ENCODE measurements around the gene DAND5.
"Not testable (repeated sequence)": the region's sequence is repeated elsewhere in the genome, so short reads cannot be mapped to it uniquely, and the experiment has no call there.

DAND5 gene

DNA sequence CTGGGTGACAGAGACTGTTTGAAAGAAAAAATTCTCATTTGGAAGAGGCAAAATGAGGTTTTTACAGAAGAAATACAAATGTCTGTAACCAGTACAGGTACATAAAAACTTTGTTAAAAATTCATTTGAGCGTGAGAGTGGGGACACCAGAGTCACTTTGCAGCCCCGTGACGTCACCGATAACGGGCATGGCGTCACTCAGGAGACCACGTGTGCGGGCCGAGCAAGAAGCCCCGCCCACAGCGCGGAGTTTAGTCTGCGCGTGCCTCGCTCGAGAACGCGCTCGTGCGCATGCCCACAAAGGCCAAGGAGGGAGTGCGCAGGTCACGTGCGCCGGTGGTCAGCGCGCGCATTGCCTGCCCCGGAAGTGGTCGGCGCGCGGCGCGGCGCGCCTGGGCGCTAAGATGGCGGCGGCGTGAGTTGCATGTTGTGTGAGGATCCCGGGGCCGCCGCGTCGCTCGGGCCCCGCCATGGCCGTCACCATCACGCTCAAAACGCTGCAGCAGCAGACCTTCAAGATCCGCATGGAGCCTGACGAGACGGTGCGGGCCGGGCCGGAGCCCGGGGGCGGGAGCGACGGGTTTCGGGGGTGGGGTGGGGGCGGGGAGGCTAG, 23.8 kb upstream of the DAND5 start, which contains the start of gene RAD23A:
Gene RAD23A (plus strand): TSS at position 384 of the 613 bp plus-strand sequence. CDS start 87 bp downstream, at position 471.
- peak; percentile 95 for DNase-seq (ENCODE audit: low read depth)

DNA sequence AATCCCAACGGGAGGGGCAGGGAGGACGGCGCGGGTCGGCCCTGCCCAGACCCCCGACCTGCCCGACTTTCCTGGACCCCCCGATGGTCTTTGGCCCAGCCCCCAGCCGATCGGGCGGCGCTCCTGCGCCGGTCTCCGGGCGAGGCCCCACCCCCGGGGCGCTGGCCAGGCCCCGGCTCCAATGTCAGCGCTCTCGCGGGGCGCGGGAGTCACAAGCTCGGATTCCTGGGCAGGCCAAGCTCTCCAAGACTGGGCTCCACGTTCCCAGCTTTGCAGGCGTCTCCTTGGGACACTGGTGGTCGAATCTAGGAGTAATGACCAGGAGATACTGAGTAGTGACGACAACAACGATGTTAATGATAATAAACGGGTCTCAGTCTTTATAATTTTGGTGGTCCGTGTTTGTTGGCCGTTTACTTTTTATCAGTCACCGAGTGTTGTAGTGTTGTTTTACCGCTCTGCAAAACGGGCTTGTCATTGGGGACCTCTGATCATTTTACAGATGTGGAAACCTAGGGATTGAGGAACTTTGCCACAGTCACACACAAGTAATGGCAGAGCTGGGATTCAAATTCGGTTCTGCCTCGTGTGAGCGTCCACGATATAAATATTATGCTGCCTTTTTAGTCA, 23.2 kb upstream of the DAND5 start:
- peak; percentile 62 for DNase-seq (ENCODE audit: low read depth)

DNA sequence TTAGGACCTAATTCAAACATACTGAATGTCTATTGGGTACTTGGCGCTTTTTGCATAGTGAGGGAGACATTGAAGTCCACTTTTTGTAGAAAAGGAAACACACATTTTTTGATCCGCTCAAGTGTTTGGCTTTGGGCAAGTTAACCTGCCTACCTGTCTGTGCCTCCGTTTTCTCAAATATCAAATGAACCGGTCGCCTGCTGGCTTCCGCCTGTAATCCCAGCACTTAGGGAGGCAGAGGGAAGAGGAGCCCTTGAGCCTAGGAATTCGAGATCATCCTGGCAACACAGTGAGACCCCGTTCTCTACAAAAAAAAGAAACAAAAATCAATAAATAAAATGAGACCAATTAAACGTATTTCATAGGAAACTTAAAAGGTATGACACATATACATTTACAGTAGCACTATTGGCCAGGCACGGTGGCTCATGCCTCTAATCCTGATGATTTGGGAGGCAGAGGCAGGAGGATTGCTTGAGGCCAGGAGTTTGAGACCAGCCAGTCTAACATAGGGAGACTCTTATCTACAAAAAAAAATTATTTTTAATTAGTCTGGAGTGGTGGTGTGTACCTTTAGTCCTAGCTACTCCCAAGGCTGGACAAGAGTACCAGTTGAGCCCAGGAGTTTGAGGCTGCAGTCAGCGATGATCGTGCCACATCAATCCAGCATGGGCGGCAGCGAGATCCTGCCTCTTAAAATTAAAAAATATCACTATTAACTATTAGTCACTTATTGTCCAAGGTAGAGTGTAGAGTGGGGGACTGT, 22.5 kb upstream of the DAND5 start:
- no peak for DNase-seq (ENCODE audit: low read depth)

DNA sequence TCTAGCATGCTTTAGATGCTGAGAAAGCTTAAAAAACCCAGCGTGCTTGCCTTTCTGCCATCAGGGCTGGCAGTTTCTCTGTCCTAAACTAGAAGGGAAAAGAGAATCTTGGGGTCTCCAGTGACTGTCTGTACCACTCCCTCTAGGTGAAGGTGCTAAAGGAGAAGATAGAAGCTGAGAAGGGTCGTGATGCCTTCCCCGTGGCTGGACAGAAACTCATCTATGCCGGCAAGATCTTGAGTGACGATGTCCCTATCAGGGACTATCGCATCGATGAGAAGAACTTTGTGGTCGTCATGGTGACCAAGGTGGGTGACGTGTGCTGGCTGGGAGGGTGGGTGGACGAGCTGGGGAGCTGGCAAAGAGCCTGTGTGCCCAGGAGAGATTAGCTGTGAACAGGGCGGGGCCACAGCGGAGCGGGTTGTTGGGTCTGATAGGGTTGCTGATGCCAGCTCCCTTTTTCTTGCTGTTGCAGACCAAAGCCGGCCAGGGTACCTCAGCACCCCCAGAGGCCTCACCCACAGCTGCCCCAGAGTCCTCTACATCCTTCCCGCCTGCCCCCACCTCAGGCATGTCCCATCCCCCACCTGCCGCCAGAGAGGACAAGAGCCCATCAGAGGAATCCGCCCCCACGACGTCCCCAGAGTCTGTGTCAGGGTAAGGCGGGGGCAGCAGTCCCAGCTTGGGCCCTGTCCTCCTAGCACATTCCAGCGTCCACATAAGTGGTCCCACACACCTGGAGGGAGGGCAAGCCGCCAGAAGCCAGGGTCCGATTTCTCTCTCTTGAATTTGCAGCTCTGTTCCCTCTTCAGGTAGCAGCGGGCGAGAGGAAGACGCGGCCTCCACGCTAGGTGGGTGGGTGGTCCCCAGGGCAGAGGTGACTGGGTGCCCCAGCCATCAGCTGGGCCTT, 21.4 kb upstream of the DAND5 start:
- no peak for DNase-seq (ENCODE audit: low read depth)

DNA sequence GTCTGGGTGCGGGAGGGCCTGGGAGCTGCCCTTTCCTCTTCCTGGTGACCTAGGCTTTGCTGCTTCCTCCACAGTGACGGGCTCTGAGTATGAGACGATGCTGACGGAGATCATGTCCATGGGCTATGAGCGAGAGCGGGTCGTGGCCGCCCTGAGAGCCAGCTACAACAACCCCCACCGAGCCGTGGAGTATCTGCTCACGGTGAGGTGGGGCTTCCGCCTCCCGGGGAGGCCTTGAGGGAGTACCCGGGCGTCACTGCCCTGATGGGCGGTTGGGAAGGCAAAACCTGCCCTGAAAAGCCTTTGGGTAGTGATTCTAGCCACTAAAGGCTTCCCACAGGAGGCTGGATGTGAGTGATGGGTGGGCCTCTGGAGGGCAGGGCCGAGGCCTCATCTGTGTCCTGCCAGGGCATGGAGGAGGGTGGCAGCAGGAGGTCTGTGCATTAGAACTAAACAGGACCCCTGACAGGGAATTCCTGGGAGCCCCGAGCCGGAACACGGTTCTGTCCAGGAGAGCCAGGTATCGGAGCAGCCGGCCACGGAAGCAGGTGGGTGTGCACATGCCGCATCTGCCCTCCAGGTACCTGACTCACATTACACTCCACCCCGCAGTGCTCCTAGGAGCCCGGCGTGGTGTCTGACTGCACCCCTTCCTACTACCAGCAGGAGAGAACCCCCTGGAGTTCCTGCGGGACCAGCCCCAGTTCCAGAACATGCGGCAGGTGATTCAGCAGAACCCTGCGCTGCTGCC, 20.6 kb upstream of the DAND5 start:
- no peak for DNase-seq (ENCODE audit: low read depth)

DNA sequence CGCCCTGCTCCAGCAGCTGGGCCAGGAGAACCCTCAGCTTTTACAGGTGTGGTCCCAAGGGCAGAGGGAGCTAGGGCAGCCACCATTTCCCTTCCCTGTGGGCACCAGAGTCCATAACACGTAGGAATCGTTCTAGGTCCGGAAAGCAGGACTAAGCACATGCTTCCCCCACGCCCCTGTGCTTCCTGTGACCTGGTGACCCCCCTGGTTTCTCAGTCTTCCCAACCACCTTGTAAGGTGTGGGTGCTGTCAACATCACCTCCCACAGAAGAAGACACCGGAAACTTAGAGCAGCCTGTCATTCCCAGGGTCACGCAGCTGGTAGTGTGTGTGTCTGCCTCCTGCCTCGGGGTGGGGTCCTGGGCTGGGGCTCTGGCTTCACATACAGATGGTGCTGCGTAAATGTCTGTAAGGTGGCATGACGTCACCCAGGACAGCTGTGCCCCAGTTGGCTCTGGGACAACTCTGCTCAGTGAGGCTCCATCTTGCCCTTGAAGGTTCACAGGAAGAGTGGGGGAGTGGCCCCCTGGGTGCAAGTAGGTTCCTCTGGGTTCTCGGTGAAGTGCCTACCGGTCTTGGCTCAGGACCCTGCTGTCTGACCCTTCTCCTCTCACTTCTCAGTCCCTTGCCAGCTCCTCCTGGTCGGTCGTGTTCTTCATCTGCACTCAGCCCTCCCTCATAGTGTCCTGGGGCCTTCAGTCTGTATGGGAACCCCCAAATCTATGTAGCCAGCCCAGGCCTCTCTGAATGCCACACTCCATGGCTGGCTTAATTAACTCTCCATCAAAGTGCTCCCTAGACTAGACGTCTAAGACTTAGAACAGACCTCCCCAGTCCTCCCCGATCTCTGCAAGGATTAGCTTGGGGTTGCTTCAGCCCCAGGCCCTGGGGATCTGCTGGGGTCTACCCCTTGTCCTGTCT, 19.8 kb upstream of the DAND5 start:
- no peak for DNase-seq (ENCODE audit: low read depth)

DNA sequence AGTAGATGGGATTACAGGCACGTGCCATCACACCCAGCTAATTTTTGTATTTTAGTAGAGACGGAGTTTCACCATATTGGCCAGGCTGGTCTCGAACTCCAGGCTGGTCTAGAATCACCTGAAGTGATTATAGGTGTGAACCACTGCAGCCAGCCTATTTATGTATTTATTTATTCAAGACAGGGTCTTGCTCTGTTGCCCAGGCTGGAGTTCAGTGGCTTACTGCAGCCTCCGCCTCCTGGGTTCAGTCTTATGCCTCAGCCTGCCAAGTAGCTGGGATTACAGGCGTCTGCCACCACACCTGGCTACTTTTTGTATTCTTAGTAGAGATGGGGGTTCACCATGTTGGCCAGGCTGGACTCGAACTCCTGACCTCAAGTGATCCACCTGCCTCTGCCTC, 17.3 kb upstream of the DAND5 start:
- not testable (repeated sequence) for DNase-seq (ENCODE audit: low read depth)

DNA sequence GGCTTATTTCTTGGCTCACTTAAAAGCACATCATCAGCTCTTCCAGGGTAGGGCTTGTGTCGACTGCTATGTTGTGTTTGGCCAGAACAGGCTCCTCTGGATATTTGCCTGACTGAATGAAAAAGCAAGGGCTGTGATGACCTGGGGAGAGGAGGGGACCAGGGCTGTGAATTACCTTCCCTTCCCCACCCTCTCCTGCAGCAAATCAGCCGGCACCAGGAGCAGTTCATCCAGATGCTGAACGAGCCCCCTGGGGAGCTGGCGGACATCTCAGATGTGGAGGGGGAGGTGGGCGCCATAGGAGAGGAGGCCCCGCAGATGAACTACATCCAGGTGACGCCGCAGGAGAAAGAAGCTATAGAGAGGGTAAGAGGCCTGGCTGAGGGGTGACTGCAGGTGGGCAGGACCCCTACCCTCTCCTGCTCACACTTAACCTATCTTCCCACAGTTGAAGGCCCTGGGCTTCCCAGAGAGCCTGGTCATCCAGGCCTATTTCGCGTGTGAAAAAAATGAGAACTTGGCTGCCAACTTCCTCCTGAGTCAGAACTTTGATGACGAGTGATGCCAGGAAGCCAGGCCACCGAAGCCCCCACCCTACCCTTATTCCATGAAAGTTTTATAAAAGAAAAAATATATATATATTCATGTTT, 16.8 kb upstream of the DAND5 start:
- DNase-seq (ENCODE audit: low read depth) = peak; percentile 88

DNA sequence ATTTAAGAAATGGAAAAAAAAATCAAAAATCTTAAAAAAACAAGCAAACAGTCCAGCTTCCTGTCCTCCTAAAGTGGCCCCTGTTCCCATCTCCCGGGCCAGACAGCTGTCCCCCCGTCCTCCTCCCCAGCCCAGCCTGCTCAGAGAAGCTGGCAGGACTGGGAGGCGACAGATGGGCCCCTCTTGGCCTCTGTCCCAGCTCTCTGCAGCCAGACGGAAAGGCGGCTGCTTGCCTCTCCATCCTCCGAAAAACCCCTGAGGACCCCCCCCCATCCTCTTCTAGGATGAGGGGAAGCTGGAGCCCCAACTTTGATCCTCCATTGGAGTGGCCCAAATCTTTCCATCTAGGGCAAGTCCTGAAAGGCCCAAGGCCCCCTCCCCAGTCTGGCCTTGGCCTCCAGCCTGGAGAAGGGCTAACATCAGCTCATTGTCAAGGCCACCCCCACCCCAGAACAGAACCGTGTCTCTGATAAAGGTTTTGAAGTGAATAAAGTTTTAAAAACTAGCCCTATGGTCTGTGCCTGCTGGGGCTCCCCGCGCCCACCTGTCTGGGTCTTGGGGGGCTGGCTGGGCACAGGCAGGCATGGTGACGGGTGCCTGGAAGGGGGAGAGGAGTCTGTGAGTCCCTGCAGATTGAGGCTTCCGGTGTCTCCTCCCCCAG, 16.1 kb upstream of the DAND5 start:
- DNase-seq (ENCODE audit: low read depth) = no peak

DNA sequence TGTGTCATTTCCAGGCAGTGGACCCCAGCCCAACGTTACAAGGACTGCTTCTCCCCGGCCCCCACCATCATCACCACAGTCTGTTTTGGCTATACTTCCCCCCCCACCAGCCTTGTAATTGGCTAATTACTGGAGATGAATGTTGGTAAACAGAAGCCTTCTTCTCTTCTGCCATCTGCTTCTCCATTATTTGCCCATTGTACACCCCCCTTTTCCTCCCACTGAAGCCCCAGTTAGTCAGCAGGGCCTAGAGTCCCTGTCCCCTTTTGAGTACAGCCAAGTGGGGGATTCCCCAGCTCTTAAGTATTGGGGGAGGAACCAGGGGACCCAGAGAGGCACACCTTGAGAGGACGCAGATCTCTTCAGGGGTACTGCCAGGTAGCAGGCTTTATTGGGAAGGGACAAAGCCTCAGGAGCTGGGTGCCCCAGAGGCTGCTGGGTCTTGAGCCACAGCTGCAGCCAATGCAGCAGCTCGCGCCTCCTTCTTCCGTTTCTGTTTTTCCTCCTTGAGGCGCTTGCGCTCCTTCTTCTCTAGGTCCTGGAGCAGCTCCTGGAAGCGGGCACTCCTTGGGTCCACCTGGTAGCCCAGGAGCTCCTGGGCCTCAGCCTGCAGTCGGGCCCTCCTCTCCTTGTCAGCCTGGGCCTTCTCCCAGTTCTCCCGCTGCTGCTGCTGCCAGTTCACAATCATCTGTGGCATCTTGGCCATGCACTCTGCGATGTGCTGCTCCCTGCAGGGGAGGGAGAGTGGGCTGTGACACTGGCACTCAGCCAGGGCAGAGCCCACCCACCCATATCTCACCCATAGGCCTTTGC, 15.4 kb upstream of the DAND5 start:
- no peak for DNase-seq (ENCODE audit: low read depth)

DNA sequence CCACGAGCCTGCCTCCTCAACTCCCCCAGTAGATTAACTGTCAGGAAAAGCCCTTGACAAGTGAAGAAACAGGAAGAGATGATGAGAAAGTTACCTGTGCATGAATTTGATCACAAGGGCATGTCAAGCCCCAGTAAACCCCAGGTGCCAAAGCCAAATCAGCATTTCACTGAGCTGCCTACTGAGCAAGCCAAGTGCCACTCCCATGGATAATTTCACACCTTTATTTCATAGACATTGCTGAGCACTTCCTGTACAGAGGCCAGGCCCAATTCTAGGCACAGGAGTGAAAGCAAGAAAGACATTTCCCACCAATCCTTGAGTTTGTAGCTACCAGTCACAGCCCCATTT, 14.8 kb upstream of the DAND5 start:
- DNase-seq (ENCODE audit: low read depth) = no peak

DNA sequence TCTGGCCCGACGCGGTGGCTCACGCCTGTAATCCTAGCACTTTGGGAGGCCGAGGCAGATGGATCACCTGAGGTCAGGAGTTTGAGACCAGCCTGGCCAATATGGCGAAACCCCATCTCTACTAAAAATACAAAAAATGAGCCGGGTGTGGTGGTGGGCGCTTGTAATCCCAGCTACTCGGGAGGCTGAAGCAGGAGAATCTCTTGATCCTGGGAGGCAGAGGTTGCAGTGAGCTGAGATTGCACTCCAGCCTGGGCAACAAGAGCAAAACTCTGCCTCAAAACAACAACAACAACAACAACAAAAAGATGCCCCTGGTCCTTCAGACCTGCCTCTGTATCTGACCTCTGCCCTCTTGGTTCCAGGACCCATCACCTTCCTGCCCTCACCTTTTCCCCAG, 13.8 kb upstream of the DAND5 start:
- DNase-seq (ENCODE audit: low read depth) = not testable (repeated sequence)

DNA sequence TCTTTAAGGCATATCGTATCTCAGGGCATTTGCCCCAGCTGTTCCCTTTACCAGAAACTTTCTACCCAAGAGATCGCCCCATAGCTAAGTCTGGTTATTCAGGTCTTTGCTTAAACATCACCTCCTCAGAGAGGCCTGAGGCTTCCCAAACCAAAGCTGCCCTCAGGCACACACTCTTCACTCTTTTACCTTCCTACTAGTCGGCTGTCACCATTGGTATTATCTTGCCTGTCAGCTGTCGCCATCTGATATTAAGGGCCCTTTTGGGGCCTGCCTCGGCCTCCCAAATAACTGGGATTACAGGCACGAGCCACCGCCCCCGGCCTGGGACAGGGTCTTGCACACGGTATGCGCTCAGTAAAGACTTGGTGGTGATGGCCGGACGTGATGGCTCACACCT, 13.4 kb upstream of the DAND5 start:
- no peak for DNase-seq (ENCODE audit: low read depth)

DNA sequence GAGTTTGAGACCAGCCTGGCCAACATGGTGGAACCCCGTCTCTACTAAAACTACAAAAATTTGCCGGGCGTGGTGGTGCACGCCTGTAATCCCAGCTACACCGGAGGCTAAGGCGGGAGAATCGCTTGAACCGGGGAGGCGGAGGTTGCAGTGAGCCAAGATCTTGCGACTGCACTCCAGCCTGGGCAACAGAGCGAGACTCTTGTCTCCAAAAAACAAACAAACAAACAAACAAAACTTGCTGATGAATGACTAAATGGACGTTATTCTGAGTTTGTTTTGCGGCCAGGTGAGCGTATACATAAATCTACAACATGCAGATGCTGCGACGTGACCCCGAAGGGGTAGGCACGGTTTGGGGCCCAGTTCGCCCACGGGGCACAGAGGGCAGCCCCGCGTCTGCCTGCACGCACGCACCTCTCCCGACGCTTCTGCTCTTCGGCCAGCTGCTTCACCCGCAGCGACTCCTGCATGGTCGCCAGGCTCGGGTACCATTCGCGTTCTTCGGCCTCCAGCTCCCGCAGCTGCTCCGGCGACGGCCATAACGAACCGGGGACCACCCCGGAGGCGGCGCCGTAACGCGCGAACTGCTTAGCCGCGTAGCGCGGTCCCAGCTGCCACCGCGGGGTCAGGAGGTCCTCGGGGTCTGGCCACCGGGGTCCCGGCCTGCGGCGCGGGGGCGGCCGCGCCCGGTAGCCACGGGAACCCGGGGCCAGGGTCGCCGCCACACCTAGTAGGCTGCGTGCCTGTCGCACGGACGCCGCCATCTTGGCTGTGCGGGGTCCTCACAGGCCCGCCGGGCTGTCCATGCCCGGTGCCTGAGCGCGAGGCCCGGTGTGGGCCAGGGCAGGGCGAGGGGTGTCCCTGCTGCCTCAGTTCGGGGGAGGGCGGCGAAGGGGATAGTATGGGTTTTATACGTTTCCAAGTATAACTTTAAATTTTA, 12.7 kb upstream of the DAND5 start, which contains the start of gene GADD45GIP1:
Gene GADD45GIP1 (minus strand): TSS at position 778 of the 943 bp plus-strand sequence. CDS start 11 bp downstream, at position 767.
- no peak for DNase-seq (ENCODE audit: low read depth)

DNA sequence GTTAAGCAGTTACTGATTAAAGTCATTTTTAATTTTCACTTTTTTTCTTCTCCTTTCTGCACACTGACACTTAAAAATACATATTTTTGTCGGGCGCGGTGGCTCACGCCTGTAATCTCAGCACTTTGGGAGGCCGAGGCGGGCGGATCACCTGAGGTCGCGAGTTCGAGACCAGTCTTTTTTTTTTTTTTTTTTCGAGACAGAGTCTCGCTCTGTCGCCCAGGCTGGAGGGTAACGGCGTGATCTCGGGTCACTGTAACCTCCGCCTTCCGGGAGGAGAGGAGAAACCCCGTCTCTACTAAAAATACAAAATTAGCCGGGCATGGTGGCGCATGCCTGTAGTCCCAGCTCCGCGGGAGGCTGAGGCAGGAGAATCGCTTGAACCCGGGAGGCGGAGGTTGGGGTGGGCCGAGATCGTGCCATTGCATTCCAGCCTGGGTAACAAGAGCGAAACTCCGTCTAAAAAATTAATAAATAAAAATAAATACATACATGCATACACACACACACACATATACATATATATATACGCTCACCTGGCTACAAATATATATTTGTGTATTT, 11.9 kb upstream of the DAND5 start:
- DNase-seq (ENCODE audit: low read depth) = not testable (repeated sequence)

DNA sequence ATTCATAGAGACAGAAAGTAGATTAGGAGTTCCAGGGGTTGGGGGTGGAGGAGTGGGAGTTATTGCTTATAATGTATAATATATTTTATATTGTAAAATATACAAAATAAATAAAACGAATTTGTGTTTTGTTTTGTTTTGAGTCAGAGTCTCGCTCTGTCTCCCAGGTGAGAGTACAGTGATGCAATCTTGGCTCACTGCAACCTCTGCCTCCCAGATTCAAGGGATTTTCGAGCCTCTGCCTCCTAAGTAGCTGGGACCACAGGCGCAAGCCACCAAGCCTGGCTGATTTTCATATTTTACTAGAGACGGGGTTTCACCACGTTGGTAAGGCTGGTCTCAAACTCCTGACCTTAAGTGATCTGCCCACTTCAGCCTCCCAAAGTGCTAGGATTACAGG, 9.9 kb upstream of the DAND5 start:
- DNase-seq (ENCODE audit: low read depth) = no peak
